HG03066 (cell line): Measurements from ENCODE around the gene SETD5.

ENCODE experiments used
- ATAC-seq: cut with Tn5 transposase; IDR thresholded peaks from one replicate; pipeline ENCODE4 v1.9.1; 2021; ENCODE audit warnings: low read depth; ENCODE audit not compliant: unreplicated experiment

The SETD5 gene

DNA sequence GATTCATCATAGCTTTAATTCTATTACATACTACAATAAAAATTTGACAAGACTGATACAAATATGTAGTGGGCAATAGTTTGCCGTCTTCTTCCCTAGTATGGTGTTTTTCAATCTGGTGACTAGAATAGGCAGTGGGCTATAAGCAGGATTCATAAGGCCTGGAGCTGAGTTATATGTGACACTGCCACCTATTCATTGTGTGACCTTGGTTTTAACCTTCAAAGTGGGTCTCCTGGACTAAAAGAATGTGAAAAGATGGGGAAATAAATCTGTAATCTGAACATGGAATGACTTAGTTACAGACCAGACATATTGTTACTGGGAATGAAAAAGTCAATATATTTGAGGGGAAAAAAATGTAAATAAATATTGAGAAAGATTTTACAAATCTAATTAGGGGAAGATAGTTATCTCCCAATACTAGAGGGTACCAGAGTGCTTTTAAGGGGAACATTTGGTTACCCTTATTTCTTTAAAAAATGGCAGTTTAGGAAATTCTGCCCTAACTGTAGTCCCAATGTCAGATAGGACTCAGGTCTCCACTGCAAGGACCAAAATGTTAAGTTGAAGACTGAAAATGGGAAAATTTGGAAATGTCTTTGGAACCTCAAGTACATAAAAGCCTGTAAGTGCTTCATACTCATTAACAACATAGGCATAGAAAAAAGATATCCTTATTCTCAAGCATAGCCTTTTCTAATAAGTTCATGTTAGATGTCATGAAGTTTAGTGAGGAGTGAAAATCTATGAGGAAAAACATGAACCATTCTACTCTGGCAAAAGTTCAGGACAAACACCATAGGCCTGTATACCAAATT lies 10.7 kb upstream of the SETD5 start:
- no peak for ATAC-seq

GRCh38 chr3:9387322-9387655 lies 10.1 kb upstream of the SETD5 start:
- no peak for ATAC-seq

- ATAC-seq = no peak
Measured at GRCh38 chr3:9388142-9388541, 9.3 kb upstream of the SETD5 start.

GRCh38 chr3:9388562-9389272 lies 8.7 kb upstream of the SETD5 start:
- ATAC-seq = no peak

DNA sequence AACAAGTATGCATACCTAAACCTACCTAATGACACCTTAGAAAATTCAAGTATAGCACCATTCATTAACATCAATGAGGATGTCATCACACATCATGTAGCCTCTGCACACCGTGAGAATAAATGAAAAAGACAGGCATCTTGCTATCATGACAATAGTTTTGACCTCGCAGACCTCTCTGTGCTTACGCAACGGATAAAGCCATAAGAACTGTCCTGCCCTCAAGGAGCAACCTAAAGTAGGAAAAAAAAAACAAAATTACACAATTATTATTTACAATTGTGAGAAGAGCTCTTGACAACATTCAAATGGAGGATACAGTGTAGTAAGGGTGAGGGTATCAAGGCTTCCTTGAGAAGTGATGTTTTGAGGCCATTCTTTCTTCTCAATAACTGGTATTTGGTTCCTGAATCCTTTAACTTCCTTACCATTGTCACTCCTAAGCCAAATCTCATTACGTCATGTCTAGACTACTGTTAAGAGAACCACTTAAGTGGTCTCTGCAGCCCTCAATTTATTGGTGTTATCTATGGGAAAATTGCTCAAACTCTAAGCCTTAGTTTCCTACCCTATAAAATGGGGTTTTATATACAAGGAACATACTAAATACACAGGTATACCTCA lies 7.0 kb upstream of the SETD5 start:
- ATAC-seq = no peak

GRCh38 chr3:9392041-9392440 lies 5.4 kb upstream of the SETD5 start:
- no peak for ATAC-seq

- no peak for ATAC-seq
Measured at GRCh38 chr3:9395570-9396300, 1.7 kb upstream of the SETD5 start.

DNA sequence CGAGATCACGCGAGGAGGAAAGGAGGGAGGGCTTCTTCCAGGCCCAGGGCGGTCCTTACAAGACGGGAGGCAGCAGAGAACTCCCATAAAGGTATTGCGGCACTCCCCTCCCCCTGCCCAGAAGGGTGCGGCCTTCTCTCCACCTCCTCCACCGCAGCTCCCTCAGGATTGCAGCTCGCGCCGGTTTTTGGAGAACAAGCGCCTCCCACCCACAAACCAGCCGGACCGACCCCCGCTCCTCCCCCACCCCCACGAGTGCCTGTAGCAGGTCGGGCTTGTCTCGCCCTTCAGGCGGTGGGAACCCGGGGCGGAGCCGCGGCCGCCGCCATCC lies 1.1 kb upstream of the SETD5 start:
- peak; percentile 32 for ATAC-seq

- peak; percentile 68 for ATAC-seq
Measured at GRCh38 chr3:9396632-9397331, 633 bp upstream of the SETD5 start.

DNA sequence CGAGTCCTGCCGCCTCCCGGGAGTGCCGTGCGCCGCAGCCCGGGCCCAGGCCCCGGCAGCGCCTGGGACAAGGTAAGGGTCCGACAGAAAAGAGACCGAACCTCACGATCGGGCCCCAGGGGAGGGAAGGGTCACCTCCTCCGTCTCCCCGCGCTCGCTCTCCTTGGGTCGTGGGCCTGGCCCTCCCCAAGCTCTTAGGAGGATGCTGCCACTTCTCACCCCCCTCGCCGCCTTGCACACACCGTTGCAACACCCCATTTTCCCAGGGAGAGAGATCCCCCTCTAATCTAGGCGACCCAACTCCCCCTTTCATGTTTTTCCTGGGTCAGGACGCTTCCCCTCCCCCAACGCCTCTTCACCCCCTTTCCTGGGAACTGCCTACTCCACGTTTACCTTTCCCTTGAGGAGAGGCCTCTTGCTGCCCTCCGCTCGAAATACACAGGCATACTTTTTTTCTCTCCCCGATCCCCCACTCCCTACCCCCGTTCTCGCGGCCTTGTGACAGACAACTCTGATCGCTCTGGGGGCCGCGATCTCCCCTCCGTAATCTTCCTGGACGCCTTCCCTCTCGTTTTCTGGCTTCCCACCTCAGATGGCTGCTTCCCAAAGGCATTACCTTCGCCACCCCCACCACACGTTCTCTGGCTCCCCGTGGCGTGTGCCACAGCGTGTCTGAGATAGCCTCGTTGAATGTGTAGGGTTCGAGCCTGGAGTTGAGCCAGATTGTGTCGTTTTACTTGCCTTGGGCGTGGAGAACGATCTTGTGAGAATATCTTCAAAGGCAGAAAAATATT lies 688 bp downstream of the SETD5 start:
- ATAC-seq = no peak

DNA sequence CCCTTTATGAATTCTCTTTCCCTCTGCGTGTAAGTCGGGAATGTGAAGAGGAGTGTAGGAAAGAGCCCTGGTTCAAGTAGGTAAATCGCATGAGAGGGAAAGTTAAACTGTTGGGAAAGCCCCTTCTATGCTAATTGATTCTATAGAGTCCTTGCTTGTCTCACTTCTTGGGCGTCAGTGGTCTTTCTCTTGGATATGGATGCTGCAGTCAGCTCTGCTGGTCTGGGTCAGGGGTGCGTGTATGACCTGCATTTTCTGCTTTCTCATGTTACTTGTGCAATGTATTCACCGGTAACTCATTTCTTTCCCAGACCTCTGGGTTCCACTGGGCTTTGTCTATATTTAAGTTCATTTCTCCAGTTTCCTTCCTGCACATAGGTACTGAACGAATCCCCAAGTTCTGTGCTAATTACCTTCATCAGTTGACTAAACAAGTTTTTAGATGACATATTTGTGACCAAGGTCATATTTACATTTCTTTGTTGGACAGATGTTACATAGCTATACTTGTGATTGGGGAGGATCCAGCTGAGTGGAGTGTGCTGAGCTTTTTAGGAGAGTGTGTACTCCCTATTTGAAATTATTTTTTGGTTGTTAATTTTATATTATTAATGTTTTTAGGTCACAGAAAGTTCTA lies 1.4 kb downstream of the SETD5 start:
- ATAC-seq = no peak

DNA sequence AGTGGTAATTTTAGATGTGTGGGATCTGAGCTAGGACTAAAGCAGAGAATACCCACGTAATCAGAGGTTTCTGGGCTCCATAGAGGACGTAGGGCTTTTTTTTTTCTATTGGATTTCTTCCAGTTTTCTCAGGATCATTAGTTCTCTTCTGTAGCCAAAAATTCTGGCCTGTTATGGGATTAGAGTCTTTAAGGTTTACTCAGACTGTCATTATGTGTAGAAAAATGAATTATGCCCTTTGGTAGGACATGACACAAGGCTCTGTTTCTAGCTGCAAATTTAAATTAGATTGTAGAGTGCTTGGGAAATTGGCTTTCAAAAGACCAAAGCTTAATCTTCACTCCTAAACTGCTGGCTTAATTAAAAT lies 1.9 kb downstream of the SETD5 start:
- ATAC-seq = no peak

- no peak for ATAC-seq
Measured at GRCh38 chr3:9399746-9400145, 2.3 kb downstream of the SETD5 start.

DNA sequence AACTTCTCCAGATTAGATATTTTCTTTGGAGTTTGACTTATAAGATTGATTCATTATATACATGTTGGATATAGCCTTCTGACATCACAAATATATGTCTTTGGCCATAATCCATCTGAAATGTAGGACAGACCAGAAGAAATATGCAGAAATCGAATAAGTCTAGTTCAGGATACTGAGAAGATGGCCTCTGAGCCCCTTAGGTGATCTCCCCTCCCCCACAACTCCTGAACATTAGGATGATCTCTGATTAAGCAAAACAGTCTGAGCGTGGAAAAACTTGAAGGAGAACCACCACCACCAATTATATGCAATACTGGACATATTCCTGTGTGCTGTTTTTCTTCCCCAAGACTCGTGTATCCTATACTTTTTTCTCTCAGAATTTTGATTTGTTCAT lies 3.2 kb downstream of the SETD5 start:
- ATAC-seq = no peak

- ATAC-seq = no peak
Measured at GRCh38 chr3:9401986-9402385, 4.6 kb downstream of the SETD5 start.

GRCh38 chr3:9402410-9403228 lies 5.2 kb downstream of the SETD5 start:
- no peak for ATAC-seq

GRCh38 chr3:9403463-9403862 lies 6.0 kb downstream of the SETD5 start:
- no peak for ATAC-seq

GRCh38 chr3:9404680-9405079 lies 7.3 kb downstream of the SETD5 start:
- no peak for ATAC-seq

DNA sequence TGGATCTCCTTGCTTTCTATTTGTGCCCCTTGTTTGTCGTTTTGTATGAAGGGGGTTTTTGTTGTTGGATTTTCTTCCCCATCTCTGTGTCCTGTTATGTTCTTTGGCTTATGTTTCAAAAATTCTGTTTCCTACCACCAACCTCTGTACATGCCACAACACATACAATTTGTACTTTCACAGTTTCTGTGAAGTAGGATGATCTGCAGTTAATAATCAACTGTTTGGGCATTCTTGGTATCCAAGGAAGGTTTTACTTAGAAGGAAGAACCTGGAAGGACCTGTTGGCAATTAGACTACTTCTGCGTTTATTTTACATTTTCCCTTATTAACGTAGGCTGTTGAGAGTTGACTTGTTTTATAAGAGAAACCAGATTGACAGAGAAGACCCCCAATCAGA lies 8.3 kb downstream of the SETD5 start:
- ATAC-seq = no peak
